ENCODE measurements around the gene DNAJB14.
"Not testable (repeated sequence)": the region's sequence is repeated elsewhere in the genome, so short reads cannot be mapped to it uniquely, and the experiment has no call there.

The DNAJB14 gene

DNA sequence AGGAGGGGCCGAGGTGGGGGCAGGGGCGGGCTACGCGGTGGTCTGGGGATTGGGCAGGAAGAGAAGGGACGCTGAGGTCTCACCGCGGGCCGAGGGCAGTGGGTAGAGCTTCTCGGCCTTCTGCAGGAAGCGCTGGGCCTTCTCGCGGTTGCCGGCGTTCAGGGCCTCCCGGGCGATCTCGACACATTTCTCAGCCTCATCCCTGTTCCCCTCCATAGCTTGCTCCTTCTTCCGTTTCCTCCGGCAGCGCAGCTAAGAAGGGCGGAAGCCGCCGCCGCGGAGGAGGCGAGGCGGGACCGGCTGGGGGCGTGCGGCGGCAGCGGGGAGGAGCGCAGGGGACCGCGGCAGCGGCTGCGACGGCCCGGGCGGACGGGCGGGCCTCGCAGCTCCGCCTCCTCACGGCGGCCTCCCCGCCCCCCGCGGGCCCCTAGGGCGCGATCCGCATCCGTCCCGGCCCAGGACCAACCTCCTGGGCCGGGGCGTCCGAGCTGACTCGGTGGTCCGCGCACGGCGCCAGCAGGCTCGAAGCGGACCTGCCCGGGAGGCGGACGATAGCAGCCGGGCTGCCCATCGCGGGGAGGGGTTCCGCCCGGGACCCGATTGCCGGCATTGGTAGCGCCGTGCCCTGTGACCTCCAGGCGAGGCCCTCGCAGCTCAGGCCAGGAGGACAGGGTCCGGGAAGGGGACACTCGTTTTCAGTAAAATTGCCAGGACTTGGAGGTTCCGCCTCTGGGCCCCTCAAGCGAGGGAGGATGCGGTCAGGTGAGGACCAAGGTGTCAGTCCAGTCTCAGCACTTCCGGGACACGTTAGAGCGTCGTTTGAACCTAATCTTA, at the start of gene DNAJB14:
Gene DNAJB14, minus strand, starts transcription at position 263 of the 834 bp plus-strand sequence. Its CDS starts 47 bp downstream, at position 216.
- DNase-seq, result peak; percentile 78

GRCh38 chr4:99991741-99992140, 45.3 kb upstream of the DNAJB14 start:
- no peak for DNase-seq

DNA sequence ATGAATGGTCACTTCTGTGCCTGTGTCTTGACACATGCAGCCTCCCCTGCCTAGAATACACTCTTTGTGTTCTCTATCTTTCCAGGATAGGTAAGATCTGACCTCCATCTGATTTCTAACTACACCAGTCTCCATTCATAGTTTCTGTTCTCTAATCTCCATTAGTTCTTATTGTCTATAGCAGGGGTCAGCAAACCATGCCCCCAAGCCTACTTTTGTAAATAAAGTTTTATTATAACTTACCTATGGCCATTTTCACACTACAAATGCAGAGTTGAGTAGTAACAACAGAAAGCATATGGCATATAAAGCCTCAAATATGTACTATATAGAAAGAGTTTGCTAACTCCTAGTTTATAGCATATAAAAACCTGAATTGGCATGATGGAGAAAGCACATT, 41.3 kb upstream of the DNAJB14 start:
- no peak for DNase-seq

- DNase-seq, result no peak
Measured at GRCh38 chr4:99986792-99987191, 40.4 kb upstream of the DNAJB14 start.

DNA sequence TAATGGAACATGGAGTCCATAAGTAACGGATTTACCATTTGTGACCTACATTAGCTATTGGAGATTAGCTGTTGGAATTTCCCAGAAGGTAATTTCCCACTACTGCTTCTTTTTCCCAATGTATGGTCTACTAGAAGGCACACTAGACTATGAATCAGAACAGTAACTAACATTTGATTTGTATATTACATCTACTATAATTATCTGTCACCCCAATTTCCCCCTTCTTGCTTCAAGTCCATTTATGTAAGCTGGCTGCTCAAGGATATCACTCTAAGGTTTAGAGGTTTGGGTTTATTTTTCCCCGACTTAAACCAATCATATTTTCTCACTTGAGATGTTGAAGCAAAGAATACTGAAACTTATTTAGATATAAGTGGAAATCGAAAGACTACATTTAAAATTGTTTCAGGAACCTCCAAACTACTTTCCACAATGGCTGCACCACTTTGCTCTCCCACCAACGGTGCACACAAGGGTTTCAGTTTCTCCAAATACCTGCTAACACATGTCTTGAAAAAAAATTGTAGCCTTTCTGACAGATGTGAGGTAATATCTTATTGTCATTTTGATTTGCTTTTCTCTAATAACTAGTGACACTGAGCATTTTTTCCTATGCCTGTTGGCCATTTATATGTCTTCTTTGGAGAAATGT, 37.0 kb upstream of the DNAJB14 start:
- no peak for DNase-seq

DNA sequence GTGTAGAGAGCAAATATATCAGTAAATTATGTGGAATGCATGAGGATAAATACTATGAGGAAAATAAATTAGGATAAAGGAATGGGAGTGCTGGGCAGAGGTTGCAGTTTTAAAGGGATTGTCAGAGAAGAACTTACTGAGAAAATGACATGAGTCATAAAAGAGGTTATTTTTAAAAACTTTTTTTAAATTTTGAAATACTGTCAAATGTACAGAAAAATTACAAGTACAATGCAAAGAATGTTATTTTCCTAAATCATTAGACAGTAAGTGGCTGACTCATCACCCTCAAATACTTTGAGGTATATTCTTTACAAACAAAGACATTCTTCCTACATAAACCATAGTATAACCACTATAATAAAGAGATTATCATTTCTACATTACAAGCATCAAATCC, 33.5 kb upstream of the DNAJB14 start:
- DNase-seq, result no peak

DNA sequence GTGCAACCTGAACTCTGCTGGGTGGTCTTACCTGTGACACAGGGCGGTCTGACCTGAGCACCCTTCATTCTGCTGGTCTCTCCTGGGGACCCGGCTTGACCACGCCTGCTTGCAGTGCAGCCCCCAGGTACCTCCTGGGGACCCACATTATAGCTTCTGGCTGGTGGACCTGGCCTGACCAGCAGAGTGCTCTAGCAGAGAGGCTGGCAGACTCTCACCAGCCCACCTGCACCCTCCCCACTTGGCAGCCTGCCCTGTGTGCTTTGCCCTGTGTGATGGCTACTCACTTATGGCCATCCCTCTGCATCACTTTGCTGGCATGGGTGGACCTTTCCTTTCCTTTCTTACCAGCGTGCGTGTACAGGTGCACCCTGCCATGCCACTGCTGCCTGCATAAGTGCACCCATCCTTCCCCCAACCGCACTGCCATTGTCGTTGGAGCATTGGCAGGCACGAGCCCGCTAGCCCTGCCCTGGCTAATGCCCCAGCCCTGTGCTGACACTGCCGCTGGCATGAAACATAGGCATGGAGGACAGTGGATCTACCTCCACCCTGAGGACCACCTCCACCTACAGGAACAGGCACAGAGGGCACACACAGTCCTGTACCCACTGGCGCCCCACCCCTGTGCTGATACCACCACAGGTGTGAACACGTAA, 25.2 kb upstream of the DNAJB14 start:
- no peak for DNase-seq

- DNase-seq, result no peak
Measured at GRCh38 chr4:99968330-99968729, 21.9 kb upstream of the DNAJB14 start.

DNA sequence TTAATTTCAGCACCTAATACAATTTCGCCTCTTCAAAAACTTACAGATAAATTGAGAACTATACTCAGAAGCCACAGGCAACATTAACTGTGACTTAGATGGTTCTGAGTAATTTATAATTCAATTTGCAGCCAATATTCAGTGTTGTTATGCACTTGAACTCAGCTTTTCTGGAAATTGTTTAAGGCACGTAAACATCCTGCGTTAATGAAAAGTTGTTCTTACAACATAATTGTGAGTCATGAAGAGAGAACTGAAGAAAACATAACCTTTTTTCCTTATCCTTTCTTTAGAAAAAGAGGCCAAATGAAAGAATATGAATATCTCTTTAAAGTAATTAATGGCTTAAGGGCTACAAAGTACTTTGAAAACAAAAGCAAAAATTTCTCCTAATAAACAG, 20.3 kb upstream of the DNAJB14 start:
- DNase-seq, result no peak

DNA sequence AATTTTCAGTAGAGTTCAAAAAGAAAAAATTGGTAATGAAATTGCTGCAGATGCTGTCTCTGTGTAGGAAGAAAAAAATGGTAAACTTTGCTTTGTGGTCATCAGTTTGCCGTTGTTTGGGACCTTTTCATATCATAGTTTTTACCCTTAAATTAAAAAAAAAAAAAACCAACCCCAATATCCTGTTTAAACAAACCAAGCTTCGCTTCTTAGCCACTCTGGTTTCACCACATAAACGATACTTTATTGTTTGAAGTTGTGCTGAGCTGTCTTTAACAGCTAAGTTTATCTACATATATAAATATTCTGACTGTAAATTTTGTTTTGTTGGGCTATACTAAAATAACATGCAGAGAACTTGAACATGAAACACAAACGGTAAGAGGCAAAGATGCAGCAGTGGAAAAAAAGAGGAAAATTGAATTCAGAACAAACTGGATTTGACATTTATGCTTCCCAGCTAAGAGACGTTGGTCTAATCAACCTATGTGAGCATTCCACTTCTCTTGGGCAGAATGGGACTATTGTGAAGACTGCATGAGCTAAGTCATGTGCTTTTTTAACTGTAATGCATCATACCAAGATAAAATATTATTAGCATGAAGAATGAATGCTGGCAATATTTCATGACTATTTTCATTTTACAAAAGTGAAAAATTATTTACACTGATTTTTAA, 19.4 kb upstream of the DNAJB14 start:
- DNase-seq, result no peak

DNA sequence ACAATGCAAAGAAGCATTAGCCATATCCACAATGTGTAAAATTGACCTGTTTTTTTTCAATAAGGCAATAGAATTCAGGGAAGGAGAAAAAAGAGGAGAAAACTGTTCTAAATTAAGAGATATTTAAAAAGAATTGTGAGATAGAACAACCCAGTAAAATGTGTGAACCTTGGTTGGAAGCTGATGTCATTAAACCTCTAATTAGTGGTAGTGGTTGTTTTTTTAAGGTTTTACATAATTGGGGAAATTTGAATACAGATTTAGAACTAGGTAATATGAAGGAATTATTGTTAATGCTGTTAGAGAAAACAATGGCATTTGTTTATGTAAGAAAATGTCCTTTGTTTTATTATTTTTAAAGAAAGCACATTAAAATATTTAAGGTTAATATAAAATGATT, 18.8 kb upstream of the DNAJB14 start:
- no peak for DNase-seq

DNA sequence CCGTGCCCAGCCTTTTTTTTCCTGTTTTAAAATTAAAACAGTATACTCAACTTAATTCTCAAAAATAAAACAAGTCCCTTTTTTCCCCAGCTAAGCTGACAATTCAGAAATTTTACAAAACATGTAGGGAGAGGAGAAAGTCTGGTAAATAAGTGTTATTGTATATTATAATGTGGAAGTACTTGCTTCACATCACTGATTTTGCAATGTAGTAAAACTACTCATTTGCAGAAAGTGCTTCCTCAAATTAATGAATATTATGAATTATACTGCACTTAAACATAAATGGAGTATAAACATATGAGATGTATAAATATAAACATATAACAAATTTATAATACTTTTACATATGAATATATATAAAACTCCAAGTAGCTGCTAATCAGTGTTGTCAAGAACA, 15.3 kb upstream of the DNAJB14 start:
- no peak for DNase-seq

DNA sequence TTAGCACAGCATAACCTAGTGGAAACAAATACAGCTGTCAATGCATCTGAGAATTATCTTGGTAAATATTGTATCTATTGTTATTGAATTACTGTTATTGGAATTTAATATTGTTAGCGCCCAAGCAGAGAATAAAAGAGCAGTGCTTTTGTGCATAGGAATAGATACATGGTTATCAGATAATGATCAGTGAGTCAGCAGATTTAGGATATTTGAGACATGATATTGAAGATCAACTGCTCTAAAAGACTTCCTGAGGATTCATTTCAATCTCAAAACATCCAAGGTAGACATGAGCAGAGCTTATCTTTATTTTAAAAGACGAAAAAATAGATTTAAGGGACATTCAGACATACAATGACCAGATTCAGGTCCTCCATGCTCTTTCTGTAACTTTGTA, 14.2 kb upstream of the DNAJB14 start:
- no peak for DNase-seq

DNA sequence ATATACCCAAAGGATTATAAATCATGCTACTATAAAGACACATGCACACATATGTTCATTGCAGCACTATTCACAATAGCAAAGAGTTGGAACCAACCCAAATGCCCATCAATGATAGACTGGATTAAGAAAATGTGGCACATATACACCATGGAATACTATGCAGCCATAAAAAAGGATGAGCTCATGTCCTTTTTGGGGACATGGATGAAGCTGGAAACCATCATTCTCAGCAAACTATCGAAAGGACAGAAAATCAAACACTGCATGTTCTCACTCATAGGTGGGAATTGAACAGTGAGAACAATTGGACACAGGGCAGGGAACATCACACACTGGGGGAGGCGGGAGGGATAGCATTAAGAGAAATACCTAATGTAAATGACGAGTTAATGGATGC, 11.8 kb upstream of the DNAJB14 start:
- DNase-seq, result not testable (repeated sequence)

- DNase-seq, result no peak
Measured at GRCh38 chr4:99950913-99951254, 4.5 kb upstream of the DNAJB14 start.

DNA sequence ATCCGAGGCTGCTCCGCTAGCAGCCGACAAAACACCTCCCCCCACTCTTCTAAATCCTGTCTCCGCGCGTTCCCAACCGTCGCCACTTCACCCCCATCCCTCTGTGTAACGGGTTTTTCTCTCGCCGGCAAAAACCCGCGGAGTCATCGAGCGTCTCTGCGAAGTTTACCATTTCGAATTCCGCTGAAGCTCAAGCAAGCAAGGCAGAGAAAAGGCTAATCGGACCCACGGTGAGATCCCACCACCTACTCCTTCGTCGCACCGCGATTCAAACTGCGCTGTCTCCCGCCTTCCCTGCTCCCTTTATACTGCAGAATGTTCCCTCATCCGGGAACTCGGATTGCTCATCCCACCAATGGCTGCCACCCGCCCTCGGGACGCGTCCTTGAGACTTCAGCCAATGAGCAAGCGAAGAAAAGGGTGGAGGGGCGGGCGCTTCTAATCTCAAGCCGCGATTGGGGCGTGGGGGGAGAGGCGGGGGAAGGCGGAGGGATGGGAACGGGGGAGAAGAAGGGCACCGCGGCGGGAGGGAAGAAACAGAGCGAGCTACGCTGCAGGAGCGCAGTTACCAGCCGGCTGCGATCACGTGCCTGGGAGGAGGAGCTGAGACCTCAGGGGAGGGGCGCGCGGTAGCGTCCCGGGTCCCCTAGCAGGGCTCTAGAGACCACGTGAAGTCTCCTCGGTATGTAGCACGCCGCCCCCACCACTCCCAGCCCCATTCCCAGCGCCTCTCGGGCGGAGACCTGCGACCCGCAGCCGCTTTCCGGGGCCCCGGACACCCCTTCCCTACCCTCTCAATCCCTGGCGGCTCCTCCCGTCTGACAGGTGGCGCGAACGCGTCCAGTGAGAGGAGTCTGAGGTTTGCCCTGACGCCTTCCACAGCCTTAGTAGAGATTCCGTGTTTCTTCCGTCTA, 3.8 kb upstream of the DNAJB14 start, which contains the start of gene H2AZ1:
Gene H2AZ1, minus strand, starts transcription at position 277 of the 914 bp plus-strand sequence. Its CDS starts 105 bp downstream, at position 172.
- peak; percentile 99 for DNase-seq

GRCh38 chr4:99949034-99949998, 2.9 kb upstream of the DNAJB14 start:
- peak; percentile 94 for DNase-seq

- no peak for DNase-seq
Measured at GRCh38 chr4:99947608-99948007, 1.2 kb upstream of the DNAJB14 start.

DNA sequence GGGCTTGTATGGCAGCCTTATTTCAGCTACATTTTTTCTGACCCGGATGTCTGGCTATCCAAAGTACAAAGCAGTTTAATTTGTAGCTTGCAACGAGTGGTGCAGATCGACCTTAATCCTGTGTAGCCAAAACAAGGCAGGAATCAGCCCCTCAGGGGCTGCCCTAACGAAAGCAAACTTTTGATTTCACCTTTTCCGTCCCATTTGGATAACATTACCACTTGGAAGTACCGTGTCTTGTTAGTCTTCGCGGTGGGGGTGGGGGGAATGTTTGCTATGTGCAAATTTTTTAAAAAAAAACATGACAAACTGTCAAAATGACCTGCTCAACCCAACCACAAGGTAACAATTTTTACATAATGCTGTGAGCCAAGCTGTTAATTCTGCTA, 766 bp upstream of the DNAJB14 start:
- no peak for DNase-seq

GRCh38 chr4:99945718-99946355, 581 bp downstream of the DNAJB14 start:
- no peak for DNase-seq
